Keratinocyte (primary cell): ENCODE data around the gene UNG. TPM values are rescaled to one million over a fixed set of nuclear protein-coding genes. Genes with fewer than 3 reads are reported as not detected.

Experiments used
- DNase-seq: peaks from one replicate; pipeline ENCODE4 v3.0.0-alpha.2; 2011; ENCODE audit warnings: low read depth, missing footprints, low spot score
- FAIRE-seq: peaks from 2 replicates; lab custom pipeline; 2011; peaks lifted over from hg19 to GRCh38; lab: Jason Lieb, UNC
- H2AFZ ChIP-seq: 2 replicates; pipeline ENCODE4 v1.6.0; 2012; ENCODE audit warnings: low read length, control low read depth, inconsistent platforms; ENCODE audit not compliant: control insufficient read depth
- H3K27ac ChIP-seq: 2 replicates; pipeline ENCODE4 v1.5.1; 2011; ENCODE audit warnings: low read length; ENCODE audit not compliant: control insufficient read depth, insufficient read depth
- H3K27me3 ChIP-seq: 3 replicates; pipeline ENCODE4 v1.6.0; 2011; ENCODE audit warnings: low read length; ENCODE audit not compliant: control insufficient read depth, insufficient read depth; ENCODE audit errors: extremely low read depth
- H3K36me3 ChIP-seq, 2 experiments: 2 replicates in 1 of 2; 3 replicates in 1 of 2; pipeline ENCODE4 v1.5.1; 2011; ENCODE audit warnings: low read length in 2 of 2, mild to moderate bottlenecking in 1 of 2; ENCODE audit not compliant: control insufficient read depth in 2 of 2, insufficient read depth in 2 of 2; ENCODE audit errors: extremely low read depth in 1 of 2
- H3K4me1 ChIP-seq: 3 replicates; pipeline ENCODE4 v1.5.1; 2011; ENCODE audit warnings: low read length; ENCODE audit not compliant: control insufficient read depth, insufficient read depth; ENCODE audit errors: extremely low read depth
- H3K4me2 ChIP-seq: 3 replicates; pipeline ENCODE4 v1.6.0; 2011; ENCODE audit warnings: low read depth, low read length; ENCODE audit not compliant: control insufficient read depth, insufficient read depth; ENCODE audit errors: extremely low read depth
- H3K4me3 ChIP-seq, 3 experiments: fragments of 200-600 bp in 1 of 3; sonication (generic) in 1 of 3; 2 replicates in 2 of 3; 3 replicates in 1 of 3; pipeline ENCODE4 v1.5.1; 2011 to 2016; ENCODE audit warnings: low read length in 3 of 3, mild to moderate bottlenecking in 3 of 3, control low read depth in 2 of 3, inconsistent platforms in 1 of 3, low read depth in 1 of 3, mixed read lengths in 1 of 3, mixed run types in 1 of 3, moderate library complexity in 1 of 3; ENCODE audit not compliant: control insufficient read depth in 2 of 3, insufficient read depth in 2 of 3; ENCODE audit errors: extremely low read depth in 1 of 3
- H3K79me2 ChIP-seq: 2 replicates; pipeline ENCODE4 v1.6.0; 2012; ENCODE audit warnings: low read length; ENCODE audit not compliant: control insufficient read depth, insufficient read depth
- H3K9ac ChIP-seq: 3 replicates; pipeline ENCODE4 v1.6.0; 2011; ENCODE audit warnings: low read length; ENCODE audit not compliant: control insufficient read depth, insufficient read depth; ENCODE audit errors: extremely low read depth
- H3K9me1 ChIP-seq: 3 replicates; pipeline ENCODE4 v1.6.0; 2011; ENCODE audit warnings: low read length; ENCODE audit not compliant: control insufficient read depth, insufficient read depth; ENCODE audit errors: extremely low read depth
- H3K9me3 ChIP-seq: 2 replicates; pipeline ENCODE4 v1.5.1; 2012; ENCODE audit warnings: low read depth, low read length; ENCODE audit not compliant: control insufficient read depth
- H4K20me1 ChIP-seq: 3 replicates; pipeline ENCODE4 v1.6.0; 2011; ENCODE audit warnings: low read length; ENCODE audit not compliant: control insufficient read depth, insufficient read depth; ENCODE audit errors: extremely low read depth
- CTCF ChIP-seq, 3 experiments: IDR thresholded peaks in 1 of 3; conservative IDR thresholded peaks in 1 of 3; optimal IDR thresholded peaks in 1 of 3; 2 replicates in 2 of 3; 3 replicates in 1 of 3; pipeline versions ENCODE3 to v1.5.1; 2011; ENCODE audit warnings: low read length in 3 of 3, mild to moderate bottlenecking in 3 of 3, moderate library complexity in 2 of 3, control low read depth in 1 of 3, inconsistent platforms in 1 of 3; ENCODE audit not compliant: insufficient read depth in 2 of 3; ENCODE audit errors: extremely low read depth in 1 of 3
- EZH2 ChIP-seq: IDR thresholded peaks from one replicate; pipeline ENCODE4 v1.6.1; 2012; ENCODE audit warnings: inconsistent platforms, mild to moderate bottlenecking, low read length, moderate library complexity
- dilution Hi-C: fragments of 300-500 bp; cut with MboI; formaldehyde crosslinking; loops from one replicate; pipeline ENCODE4 v1.7.0; 2020; ENCODE audit warnings: low sequenced_read_pairs; ENCODE audit not compliant: extremely low pct_ligation_motif_present
- polyA plus RNA-seq, 5 experiments: library from polyadenylated mRNA; depleted of rRNA in 3 of 5; stranded (reverse) in 3 of 5; stranded (forward) in 1 of 5; unstranded in 1 of 5; fragments of >200 nt; gene quantifications; 1 replicate in 1 of 5; 2 replicates in 3 of 5; 3 replicates in 1 of 5; pipeline versions ENCODE4 v1.2.1 to v1.2.3, GENCODE V29; 2011 to 2012; ENCODE audit warnings: missing spikeins in 2 of 5, low read depth in 1 of 5, low replicate concordance in 1 of 5

The UNG gene
- polyA plus RNA-seq, 1 donor (not counting 4 experiments of a cell fraction or from before 2014, with no cell fraction given): 26.3 TPM

- Histone ChIP-seq H3K27me3 (no peaks in the 10 kb centered on the region), H2AFZ (no peak overlapping the region), H3K36me3 (peaks cover 7 to 23% of the 10 kb centered on the region in 2 experiments), H3K4me2 (no peak overlapping the region), H3K4me3 (no peak overlapping the region), H3K27ac (no peak overlapping the region), H3K4me1 (no peaks in the 10 kb centered on the region), H3K79me2 (no peaks in the 10 kb centered on the region), H3K9ac (no peak overlapping the region), H4K20me1 (no peaks in the 10 kb centered on the region), H3K9me3 (no peaks in the 10 kb centered on the region), H3K9me1 (no peaks in the 10 kb centered on the region)
- DNase-seq (no peak), FAIRE-seq (no peak)
- dilution Hi-C loops: no loop called here
- TF ChIP-seq EZH2 (no peak), CTCF (optimal IDR thresholded peaks at IDR 0.05 in 1 of 3, IDR thresholded peaks at IDR 0.05 in 1 of 3, conservative IDR thresholded peaks at IDR 0.05 in 1 of 3; ENCODE audit: extremely low read depth in 1 of 3, insufficient read depth in 2 of 3, low read length in 3 of 3) (no peak)
Measured at GRCh38 chr12:109084425-109084824, 13.0 kb upstream of the UNG start.

GRCh38 chr12:109085590-109085989 lies 11.8 kb upstream of the UNG start:
- Histone ChIP-seq H2AFZ (no peak overlapping the region), H3K36me3 (peaks cover 12 to 21% of the 10 kb centered on the region in 2 experiments), H3K4me1 (no peaks in the 10 kb centered on the region), H3K9ac (no peak overlapping the region), H3K4me2 (no peak overlapping the region), H3K27me3 (no peaks in the 10 kb centered on the region), H3K9me1 (no peaks in the 10 kb centered on the region), H3K9me3 (no peaks in the 10 kb centered on the region), H3K4me3 (no peak overlapping the region), H3K79me2 (no peaks in the 10 kb centered on the region), H4K20me1 (no peaks in the 10 kb centered on the region), H3K27ac (no peak overlapping the region)
- FAIRE-seq (no peak), DNase-seq (no peak)
- dilution Hi-C loops: no loop called here
- TF ChIP-seq CTCF (optimal IDR thresholded peaks at IDR 0.05 in 1 of 3, IDR thresholded peaks at IDR 0.05 in 1 of 3, conservative IDR thresholded peaks at IDR 0.05 in 1 of 3; ENCODE audit: extremely low read depth in 1 of 3, insufficient read depth in 2 of 3, low read length in 3 of 3) (no peak), EZH2 (no peak)
